GM10248 (cell line): ENCODE data around the gene ANKS4B.

Experiments
- CTCF ChIA-PET: fragments of 300-600 bp; sonication (Branson Sonifier 250); formaldehyde crosslinking; extraction: SDS; loops from one replicate; lab custom pipeline; 2021; ENCODE audit warnings: antibody characterized with exemption; lab: Yijun Ruan, JAX
- POLR2A ChIA-PET: fragments of 350-650 bp; sonication (Branson Sonifier 250); formaldehyde crosslinking; extraction: SDS; loops from one replicate; lab custom pipeline; 2020; ENCODE audit warnings: antibody characterized with exemption; lab: Yijun Ruan, JAX
- DNase-seq: peaks from one replicate; pipeline ENCODE4 v3.0.0; 2012; ENCODE audit errors: extremely low spot score
- TF ChIP-seq, protein P1 (sequence below): IDR thresholded peaks from 2 replicates; pipeline ENCODE4 v1.5.1; 2012; ENCODE audit warnings: mild to moderate bottlenecking, low read depth; ENCODE audit errors: extremely low read depth, missing control alignments, control extremely low read depth

The ANKS4B gene, protein sequence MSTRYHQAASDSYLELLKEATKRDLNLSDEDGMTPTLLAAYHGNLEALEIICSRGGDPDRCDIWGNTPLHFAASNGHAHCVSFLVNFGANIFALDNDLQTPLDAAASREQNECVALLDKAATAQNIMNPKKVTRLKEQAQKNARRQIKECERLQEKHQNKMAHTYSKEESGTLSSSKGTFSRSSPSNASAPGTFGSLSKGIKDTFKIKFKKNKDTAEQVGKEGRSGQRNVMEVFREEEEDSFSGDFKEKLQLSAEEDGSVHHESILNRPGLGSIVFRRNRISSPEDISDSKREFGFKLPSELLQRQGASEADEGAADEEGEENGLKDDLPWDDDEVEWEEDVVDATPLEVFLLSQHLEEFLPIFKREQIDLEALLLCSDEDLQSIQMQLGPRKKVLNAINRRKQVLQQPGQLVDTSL

DNA sequence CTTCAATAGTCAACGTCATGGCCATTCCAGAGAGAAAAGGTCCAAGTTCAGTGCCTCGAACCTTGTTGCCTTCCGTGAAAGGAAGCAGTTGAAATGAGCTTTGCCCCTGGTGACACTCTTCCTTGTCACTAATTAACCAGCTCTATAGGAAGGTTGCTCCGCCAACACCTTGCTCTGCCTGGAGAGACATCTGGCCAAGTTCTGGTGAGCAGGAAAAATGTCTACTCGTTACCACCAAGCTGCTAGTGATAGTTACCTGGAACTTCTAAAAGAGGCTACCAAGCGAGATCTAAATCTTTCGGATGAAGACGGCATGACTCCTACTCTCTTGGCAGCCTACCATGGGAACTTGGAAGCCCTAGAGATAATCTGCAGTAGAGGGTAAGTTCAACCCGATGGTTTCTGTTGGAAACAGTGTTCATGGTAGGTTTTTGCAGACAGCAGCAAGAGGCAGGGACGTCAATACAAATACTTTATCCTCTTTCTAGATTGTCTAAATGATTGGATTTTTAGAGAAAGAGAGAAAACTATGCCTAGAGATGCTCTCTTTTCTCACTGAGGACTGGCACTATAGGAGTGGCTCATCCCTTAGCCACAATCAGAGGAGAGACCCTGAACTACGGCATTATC, at the start of gene ANKS4B:
Gene ANKS4B, plus strand, starts transcription at position 179 of the 630 bp plus-strand sequence. Its CDS starts 39 bp downstream, at position 218.
- CTCF ChIA-PET, result no interaction called here

DNA sequence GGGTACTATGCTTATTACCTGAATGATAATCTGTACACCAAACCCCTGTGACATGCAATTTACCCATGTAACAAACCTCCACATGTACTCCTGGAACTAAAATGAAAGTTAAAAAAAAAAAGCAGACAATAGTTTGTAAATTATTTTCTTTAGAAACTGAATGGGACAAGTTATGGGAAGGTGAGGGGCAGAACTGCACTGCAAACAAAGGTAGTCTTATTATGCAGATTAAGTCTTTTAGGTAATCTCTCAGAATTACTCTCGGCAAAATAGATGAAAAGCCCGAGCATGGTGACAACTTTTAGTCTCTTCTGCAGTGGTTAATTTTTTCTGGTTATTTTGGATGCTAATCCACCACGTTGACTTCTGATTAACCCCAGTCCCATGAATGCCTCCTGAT, 49.5 kb upstream of the ANKS4B start:
- ChIA-PET CTCF (no interaction called here), POLR2A (no interaction called here)
- no peak for DNase-seq
- TF ChIP-seq, protein P1, sequence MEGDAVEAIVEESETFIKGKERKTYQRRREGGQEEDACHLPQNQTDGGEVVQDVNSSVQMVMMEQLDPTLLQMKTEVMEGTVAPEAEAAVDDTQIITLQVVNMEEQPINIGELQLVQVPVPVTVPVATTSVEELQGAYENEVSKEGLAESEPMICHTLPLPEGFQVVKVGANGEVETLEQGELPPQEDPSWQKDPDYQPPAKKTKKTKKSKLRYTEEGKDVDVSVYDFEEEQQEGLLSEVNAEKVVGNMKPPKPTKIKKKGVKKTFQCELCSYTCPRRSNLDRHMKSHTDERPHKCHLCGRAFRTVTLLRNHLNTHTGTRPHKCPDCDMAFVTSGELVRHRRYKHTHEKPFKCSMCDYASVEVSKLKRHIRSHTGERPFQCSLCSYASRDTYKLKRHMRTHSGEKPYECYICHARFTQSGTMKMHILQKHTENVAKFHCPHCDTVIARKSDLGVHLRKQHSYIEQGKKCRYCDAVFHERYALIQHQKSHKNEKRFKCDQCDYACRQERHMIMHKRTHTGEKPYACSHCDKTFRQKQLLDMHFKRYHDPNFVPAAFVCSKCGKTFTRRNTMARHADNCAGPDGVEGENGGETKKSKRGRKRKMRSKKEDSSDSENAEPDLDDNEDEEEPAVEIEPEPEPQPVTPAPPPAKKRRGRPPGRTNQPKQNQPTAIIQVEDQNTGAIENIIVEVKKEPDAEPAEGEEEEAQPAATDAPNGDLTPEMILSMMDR, result no peak

More for the DNA sequence above, at the start of gene ANKS4B:
- POLR2A ChIA-PET, result interaction anchor here (0.7 kb wide), 1 partner anchor 88 kb away, joined by 3 read pairs; no protein-coding TSS in a partner anchor
- DNase-seq, result no peak
- TF ChIP-seq, protein P1, result no peak

DNA sequence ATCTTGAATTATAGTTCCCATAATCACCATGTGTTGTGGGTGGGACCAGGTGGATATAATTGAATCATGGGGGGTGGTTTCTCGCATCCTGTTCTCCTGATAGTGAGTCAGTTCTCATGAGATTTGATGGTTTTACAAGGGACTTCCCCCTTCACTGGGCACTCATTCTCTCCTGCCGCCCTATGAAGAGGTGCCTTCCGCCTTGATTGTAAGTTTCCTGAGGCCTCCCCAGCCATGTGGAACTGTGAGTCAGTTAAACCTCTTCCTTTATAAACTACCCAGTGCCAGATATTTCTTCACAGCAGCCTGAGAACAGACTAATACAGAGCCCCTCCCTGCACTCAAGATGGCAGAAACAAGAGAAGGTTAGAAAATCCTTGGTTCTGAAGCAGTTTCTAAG, 48.7 kb upstream of the ANKS4B start:
- CTCF ChIA-PET, result no interaction called here
- DNase-seq, result no peak
- TF ChIP-seq, protein P1, result no peak
- POLR2A ChIA-PET, result no interaction called here

DNA sequence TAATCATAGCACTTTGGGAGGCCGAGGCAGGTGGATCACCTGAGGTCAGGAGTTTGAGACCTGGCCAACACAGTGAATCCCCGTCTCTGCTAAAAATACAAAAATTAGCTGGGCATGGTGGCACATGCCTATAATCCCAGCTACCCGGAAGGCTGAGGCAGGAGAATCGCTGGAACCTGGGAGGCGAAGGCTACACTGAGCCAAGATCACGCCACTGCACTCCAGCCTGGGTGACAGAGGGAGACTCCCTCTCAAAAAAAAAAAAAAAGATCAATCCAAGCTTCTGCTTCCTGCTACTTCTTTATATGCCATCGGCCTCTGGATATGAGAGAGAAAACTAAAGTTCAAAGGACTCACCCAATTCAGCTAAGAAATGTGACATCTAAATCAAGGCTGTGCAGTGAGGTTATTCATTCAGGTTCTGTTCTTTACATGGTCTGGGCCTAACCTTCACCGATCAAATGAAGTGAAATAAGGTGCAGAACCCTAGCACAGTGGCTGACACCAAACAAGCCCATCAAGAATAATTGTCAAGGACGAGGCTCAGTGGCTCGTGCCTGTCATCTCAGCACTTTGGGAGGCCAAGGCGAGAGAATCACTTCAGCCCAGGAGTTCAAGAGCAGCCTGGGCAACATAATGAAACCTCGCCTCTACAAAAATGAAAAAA, 47.7 kb upstream of the ANKS4B start:
- ChIA-PET CTCF (interaction anchor here (0.7 to 4.0 kb wide), 3 partner anchors 8 to 17 kb away, joined by 3 to 17 read pairs (median 3); no protein-coding TSS in a partner anchor), POLR2A (no interaction called here)
- no peak for DNase-seq
- TF ChIP-seq, protein P1, result no peak

DNA sequence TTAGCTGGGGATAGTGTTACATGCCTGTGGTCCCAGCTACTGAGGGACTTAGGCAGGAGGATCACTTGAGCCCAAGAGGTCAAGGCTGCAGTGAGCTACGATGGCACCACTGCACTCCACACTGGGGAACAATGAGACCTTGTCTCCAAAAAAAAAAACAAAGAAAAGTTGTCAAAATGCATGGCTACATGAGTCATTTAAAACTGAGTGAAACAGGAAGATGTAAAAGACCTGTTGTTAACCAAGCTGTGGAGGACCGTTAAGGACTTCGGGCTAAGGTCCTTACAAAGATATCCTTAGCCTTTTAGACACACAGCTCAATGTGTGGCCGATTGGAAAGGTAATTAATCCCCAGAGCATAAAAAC, 47.2 kb upstream of the ANKS4B start:
- POLR2A ChIA-PET, result no interaction called here
- CTCF ChIA-PET, result interaction anchor here (0.9 to 4.0 kb wide), 3 partner anchors 9 to 17 kb away, joined by 3 to 17 read pairs (median 3); no protein-coding TSS in a partner anchor
- TF ChIP-seq, protein P1, result no peak
- no peak for DNase-seq

DNA sequence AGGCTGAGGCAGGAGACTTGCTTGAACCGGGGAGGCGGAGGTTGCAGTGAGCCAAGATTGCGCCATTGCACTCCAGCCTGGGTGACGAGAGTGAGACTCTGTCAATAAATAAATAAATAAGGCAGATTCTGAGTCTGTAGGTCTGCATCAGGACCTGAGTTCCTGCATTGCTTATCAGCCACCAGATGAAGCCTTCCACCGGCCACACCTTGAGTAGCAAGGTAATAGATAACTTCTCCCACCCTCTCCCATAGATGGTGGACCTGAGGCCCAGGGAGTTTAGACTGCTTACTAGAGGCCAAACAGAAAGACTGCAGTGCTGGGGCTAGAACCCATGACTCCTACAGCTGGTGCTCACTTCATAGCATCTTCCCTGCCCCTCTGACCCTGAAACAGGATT, 44.2 kb upstream of the ANKS4B start:
- CTCF ChIA-PET, result interaction anchor here (0.7 to 4.0 kb wide), 23 partner anchors 9 to 1181 kb away, joined by 3 to 17 read pairs (median 4); no protein-coding TSS in a partner anchor
- DNase-seq, result no peak
- POLR2A ChIA-PET, result no interaction called here
- TF ChIP-seq, protein P1, result no peak
